AG04449 (cell line): ENCODE data around the gene GGCX.
A peak's percentile ranks its signal among the peaks of the same experiment; 100 is the strongest.

Experiments used
- CTCF ChIA-PET: fragments of 350-600 bp; formaldehyde crosslinking; extraction: SDS; loops from one replicate; lab custom pipeline; 2021; ENCODE audit warnings: antibody characterized with exemption; lab: Yijun Ruan, JAX
- POLR2A ChIA-PET: fragments of 400-600, 350-600 bp; formaldehyde crosslinking; extraction: SDS; loops from one replicate; lab custom pipeline; 2020; ENCODE audit warnings: antibody characterized with exemption, inconsistent platforms; lab: Yijun Ruan, JAX
- DNase-seq: peaks from one replicate; pipeline ENCODE4 v3.0.0-alpha.2; 2010; ENCODE audit warnings: low read depth, low spot score
- H3K4me3 ChIP-seq: 2 replicates; pipeline ENCODE4 v1.5.1; 2011; ENCODE audit warnings: low read depth, mild to moderate bottlenecking, control low read depth, low read length
- CTCF ChIP-seq: IDR thresholded peaks from one replicate; pipeline ENCODE4 v1.5.1; 2011; ENCODE audit warnings: mild to moderate bottlenecking, moderate library complexity, low read length, control low read depth, inconsistent platforms; ENCODE audit not compliant: insufficient read depth; ENCODE audit errors: missing control alignments

Gene GGCX

GRCh38 chr2:85538507-85539360 lies 22.6 kb downstream of the GGCX start, which contains the start of gene MAT2A:
MAT2A (plus strand) TSS chr2:85539168; CDS start chr2:85539288, 120 bp downstream.
- peak; percentile 87 for TF ChIP-seq CTCF
- H3K4me3 ChIP-seq: peak within 1 kb of the TSS; percentile 99
- peak; percentile 47 for DNase-seq
- POLR2A ChIA-PET: interaction anchor here (0.5 to 5.7 kb wide), 58 partner anchors 9 to 232 kb away, joined by 3 to 103 read pairs (median 4); partner anchors contain the start of genes C2orf68, ELMOD3, GGCX and RETSAT
- CTCF ChIA-PET: interaction anchor here (0.7 to 30.0 kb wide), 13 partner anchors 9 to 471 kb away, joined by 3 to 922 read pairs (median 3); partner anchors contain the start of gene SH2D6

- no peak for TF ChIP-seq CTCF
- DNase-seq: no peak
- peak overlapping the region; percentile 99 for H3K4me3 ChIP-seq
- CTCF ChIA-PET: interaction anchor here (0.7 to 30.0 kb wide), 13 partner anchors 14 to 470 kb away, joined by 3 to 922 read pairs (median 3); partner anchors contain the start of genes ELMOD3, RETSAT and SH2D6
- POLR2A ChIA-PET: interaction anchor here (0.7 to 5.7 kb wide), 31 partner anchors 8 to 210 kb away, joined by 3 to 103 read pairs (median 8); partner anchors contain the start of genes ELMOD3, GGCX, RETSAT and RNF181
Observed at GRCh38 chr2:85537600-85538506, 23.4 kb downstream of the GGCX start.

- ChIA-PET POLR2A (interaction anchor here (1.4 to 5.3 kb wide), 2 partner anchors 31 to 118 kb away, joined by 7 to 81 read pairs; partner anchors contain the start of gene SH2D6), CTCF (interaction anchor here (1.0 to 30.0 kb wide), 4 partner anchors 13 to 104 kb away, joined by 3 to 922 read pairs (median 54); partner anchors contain the start of gene SH2D6)
- DNase-seq: peak; percentile 41
- no peak overlapping the region for H3K4me3 ChIP-seq
- no peak for TF ChIP-seq CTCF
Observed at GRCh38 chr2:85536479-85536878, 24.8 kb downstream of the GGCX start.

- ChIA-PET CTCF (interaction anchor here (1.0 to 30.0 kb wide), 4 partner anchors 11 to 102 kb away, joined by 3 to 922 read pairs (median 3); partner anchors contain the start of gene SH2D6), POLR2A (no interaction called here)
- H3K4me3 ChIP-seq: no peak overlapping the region
- no peak for TF ChIP-seq CTCF
- no peak for DNase-seq
Observed at GRCh38 chr2:85534881-85535280, 26.4 kb downstream of the GGCX start.

GRCh38 chr2:85534099-85534498 lies 27.2 kb downstream of the GGCX start:
- ChIA-PET POLR2A (no interaction called here), CTCF (interaction anchor here (1.5 to 30.0 kb wide), 2 partner anchors 18 to 101 kb away, joined by 3 to 922 read pairs; partner anchors contain the start of gene SH2D6)
- no peak overlapping the region for H3K4me3 ChIP-seq
- DNase-seq: no peak
- TF ChIP-seq CTCF: no peak
